Spleen (tissue), 11 donors: ENCODE measurements around the gene ANKRD33. TPM values are rescaled to one million over a fixed set of nuclear protein-coding genes. Genes with fewer than 3 reads are reported as not detected.

Source experiments
- DNase-seq: peaks from one replicate; pipeline ENCODE4 v3.0.0-alpha.2; 2020
- H3K27ac ChIP-seq, 8 donors: fragments of 200-600 bp; sonication (generic) in 7 of 8; 1 replicate in 4 of 8; 2 replicates in 4 of 8; pipeline versions ENCODE4 v1.5.0 to v1.8.0; 2016 to 2021; ENCODE audit warnings: inconsistent platforms in 4 of 8, mild to moderate bottlenecking in 4 of 8, moderate library complexity in 1 of 8
- H3K27me3 ChIP-seq, 7 donors: fragments of 200-600 bp; sonication (generic) in 6 of 7; replicated peaks in 1 of 7; 1 replicate in 4 of 7; 2 replicates in 3 of 7; pipeline versions ENCODE4 v1.5.0 to v1.8.0; 2016 to 2021; ENCODE audit warnings: inconsistent platforms in 3 of 7, mild to moderate bottlenecking in 1 of 7
- H3K36me3 ChIP-seq, 6 donors: fragments of 200-600 bp; sonication (generic) in 5 of 6; 1 replicate in 4 of 6; 2 replicates in 2 of 6; pipeline versions ENCODE4 v1.5.0 to v1.8.0; 2016 to 2021; ENCODE audit warnings: inconsistent platforms in 2 of 6
- H3K4me1 ChIP-seq, 6 donors: fragments of 200-600 bp; sonication (generic) in 5 of 6; 1 replicate in 3 of 6; 2 replicates in 3 of 6; pipeline versions ENCODE4 v1.5.0 to v1.8.0; 2016 to 2021; ENCODE audit warnings: inconsistent platforms in 3 of 6
- H3K4me3 ChIP-seq, 8 donors: fragments of 200-600 bp; sonication (generic) in 7 of 8; 1 replicate in 4 of 8; 2 replicates in 4 of 8; pipeline versions ENCODE4 v1.5.0 to v1.8.0; 2016 to 2021; ENCODE audit warnings: inconsistent platforms in 4 of 8, mild to moderate bottlenecking in 4 of 8, moderate library complexity in 2 of 8
- H3K9me3 ChIP-seq, 8 donors: fragments of 200-600 bp; sonication (generic) in 7 of 8; 1 replicate in 4 of 8; 2 replicates in 4 of 8; pipeline versions ENCODE4 v1.5.0 to v1.8.0; 2016 to 2021; ENCODE audit warnings: inconsistent platforms in 4 of 8
- CTCF ChIP-seq, 11 experiments: fragments of 200-600 bp in 7 of 11; fragments of 450-650 bp in 4 of 11; sonication (generic) in 4 of 11; IDR thresholded peaks in 8 of 11; conservative IDR thresholded peaks in 3 of 11; 1 replicate in 7 of 11; 2 replicates in 4 of 11; pipeline versions ENCODE4 v1.4.0 to v1.8.0; 2016 to 2021; ENCODE audit warnings: antibody characterized with exemption in 11 of 11, inconsistent platforms in 4 of 11, mild to moderate bottlenecking in 1 of 11
- POLR2A ChIP-seq, 3 donors: fragments of 450-650 bp; IDR thresholded peaks; one replicate each; pipeline ENCODE4 v1.5.1; 2017; ENCODE audit warnings: antibody characterized with exemption in 3 of 3, mild to moderate bottlenecking in 1 of 3
- POLR2AphosphoS5 ChIP-seq, 3 donors: sonication (generic); formaldehyde crosslinking; IDR thresholded peaks; one replicate each; pipeline ENCODE4 v1.5.1; 2017; ENCODE audit warnings: antibody characterized with exemption in 3 of 3
- WGBS, 5 donors: extraction: QIAGEN DNeasy Blood & Tissue Kit in 3 of 5; methylation state at CpG; one replicate each; pipeline versions ENCODE4 v1.1.5 to v1.1.7; 2013 to 2018; 5-methylcytosine and 5-hydroxymethylcytosine counted together
- intact Hi-C: fragments of 100-400 bp; cut with DNase I; formaldehyde crosslinking; loops from one replicate; pipeline ENCODE4 v1.15.0; 2023; ENCODE audit warnings: low total_unique reads
- polyA plus RNA-seq, 3 donors: library from polyadenylated mRNA; stranded (reverse); fragments of 200-250 nt; gene quantifications; one replicate each; pipeline ENCODE4 v1.2.1, GENCODE V29; 2013
- total RNA-seq, 7 donors: library from RNA; depleted of rRNA in 3 of 7; stranded (reverse); fragments of >200 nt in 3 of 7; fragmentation: NEBNext Ultra II Directional in 4 of 7; extraction: Animal tissue kit (Norgen Biotek cat#: 25700) in 4 of 7; gene quantifications; one replicate each; pipeline versions ENCODE4 v1.1.0 to v1.2.1, GENCODE V29; 2016 to 2021
- donor health status: healthy with polysubstance abuse.
- donor health status: DM: no; HTN: no; CAD: no; lungs with moderate emphysema.
- donor health status: DM: no; HTN: no; CAD: no.
- donor health status: Bipolar disorder and iron deficiency.
- donor health status: healthy.
- donor health status: DM: no; HTN: no; CAD: no.
- donor health status: DM: yes; HTN: yes; CAD: no.

ANKRD33 gene
- total and polyA plus RNA-seq, 10 donors = not detected

- TF ChIP-seq POLR2AphosphoS5 (IDR thresholded peaks at IDR 0.05) (no peak), CTCF (IDR thresholded peaks at IDR 0.05 in 8 of 11, conservative IDR thresholded peaks at IDR 0.05 in 3 of 11) (no peak), POLR2A (IDR thresholded peaks at IDR 0.05) (no peak)
- Histone ChIP-seq H3K4me1 (peaks cover 29 to 57% (median 46%) of the 10 kb centered on the region in 6 donors), H3K9me3 (no peaks in the 10 kb centered on the region), H3K4me3 (no peak overlapping the region), H3K27me3 (peaks cover 0 to 78% (median 29%) of the 10 kb centered on the region in 7 donors), H3K36me3 (no peaks in the 10 kb centered on the region), H3K27ac (no peak overlapping the region)
- no peak for DNase-seq
- intact Hi-C loops = no loop called here
Observed at GRCh38 chr12:51867371-51867770, 20.5 kb upstream of the ANKRD33 start.

- Histone ChIP-seq H3K27ac (no peak overlapping the region), H3K4me1 (peaks cover 29 to 57% (median 46%) of the 10 kb centered on the region in 6 donors), H3K9me3 (no peaks in the 10 kb centered on the region), H3K36me3 (no peaks in the 10 kb centered on the region), H3K4me3 (no peak overlapping the region), H3K27me3 (peaks cover 0 to 73% (median 29%) of the 10 kb centered on the region in 7 donors)
- TF ChIP-seq CTCF (IDR thresholded peaks at IDR 0.05 in 8 of 11, conservative IDR thresholded peaks at IDR 0.05 in 3 of 11) (no peak), POLR2A (IDR thresholded peaks at IDR 0.05) (no peak), POLR2AphosphoS5 (IDR thresholded peaks at IDR 0.05) (no peak)
- intact Hi-C loops = no loop called here
- 84 to 87% (median 86%) methylated on average over 12 of the region's 12 CpGs for WGBS, 5 donors
- DNase-seq = no peak
Observed at GRCh38 chr12:51867796-51868428, 20.0 kb upstream of the ANKRD33 start.

GRCh38 chr12:51868821-51869495 is 18.9 kb upstream of the ANKRD33 start:
- H3K27ac ChIP-seq = peak overlapping the region in 2 of 8 donors; percentile 23 to 46
- peaks cover 0 to 62% (median 25%) of the 10 kb centered on the region in 7 donors for H3K27me3 ChIP-seq
- no peak for DNase-seq

GRCh38 chr12:51869496-51869865 is 18.4 kb upstream of the ANKRD33 start:
- 26 to 48% (median 28%) methylated on average over 8 to 20 of the region's 20 CpGs for WGBS, 5 donors
- TF ChIP-seq POLR2A (IDR thresholded peaks at IDR 0.05) (no peak), POLR2AphosphoS5 (IDR thresholded peaks at IDR 0.05) (no peak)
- Histone ChIP-seq H3K4me3 (peak overlapping the region in 5 of 8 donors; percentile 28 to 64 (median 34)), H3K4me1 (peaks cover 25 to 42% (median 31%) of the 10 kb centered on the region in 6 donors), H3K27me3 (peaks cover 0 to 57% (median 20%) of the 10 kb centered on the region in 7 donors), H3K36me3 (no peaks in the 10 kb centered on the region), H3K27ac (peak overlapping the region in 6 of 8 donors; percentile 20 to 46 (median 25)), H3K9me3 (no peaks in the 10 kb centered on the region)
- DNase-seq = no peak
- intact Hi-C loops = no loop called here

More at GRCh38 chr12:51868821-51869495, 18.9 kb upstream of the ANKRD33 start:
- 5 to 10% (median 9%) methylated on average over 30 to 67 of the region's 67 CpGs for WGBS, 5 donors
- Histone ChIP-seq H3K4me3 (peak overlapping the region; percentile 24 to 64 (median 32)), H3K9me3 (no peaks in the 10 kb centered on the region), H3K4me1 (peaks cover 25 to 47% (median 36%) of the 10 kb centered on the region in 6 donors), H3K36me3 (no peaks in the 10 kb centered on the region)
- TF ChIP-seq POLR2A (IDR thresholded peaks at IDR 0.05) (no peak), POLR2AphosphoS5 (IDR thresholded peaks at IDR 0.05) (peak in 2 of 3 donors; percentile 49 to 69)
- intact Hi-C loops = no loop called here

- 22 to 29% (median 24%) methylated on average over 3 of the region's 3 CpGs for WGBS, 5 donors
- intact Hi-C loops = loop anchor here (10.0 kb wide), 1 partner anchor 335 kb away; no protein-coding TSS in a partner anchor
- Histone ChIP-seq H3K36me3 (no peaks in the 10 kb centered on the region), H3K4me3 (no peak overlapping the region), H3K4me1 (peaks cover 25 to 39% (median 30%) of the 10 kb centered on the region in 6 donors), H3K27me3 (peaks cover 0 to 52% (median 15%) of the 10 kb centered on the region in 7 donors), H3K27ac (peak overlapping the region in 5 of 8 donors; percentile 20 to 46 (median 27)), H3K9me3 (no peaks in the 10 kb centered on the region)
- TF ChIP-seq POLR2A (IDR thresholded peaks at IDR 0.05) (no peak), POLR2AphosphoS5 (IDR thresholded peaks at IDR 0.05) (no peak)
- DNase-seq = no peak
Observed at GRCh38 chr12:51869931-51870330, 18.0 kb upstream of the ANKRD33 start.
